SKM-1 (cell line): ENCODE data around the gene ETV3L.
"Not testable (repeated sequence)": the region's sequence is repeated elsewhere in the genome, so short reads cannot be mapped to it uniquely, and the experiment has no call there.

Source experiments
- DNase-seq: peaks from one replicate; lab custom pipeline; 2025; ENCODE audit not compliant: unreplicated experiment; lab: John Stamatoyannopoulos, UW

ETV3L gene

DNA sequence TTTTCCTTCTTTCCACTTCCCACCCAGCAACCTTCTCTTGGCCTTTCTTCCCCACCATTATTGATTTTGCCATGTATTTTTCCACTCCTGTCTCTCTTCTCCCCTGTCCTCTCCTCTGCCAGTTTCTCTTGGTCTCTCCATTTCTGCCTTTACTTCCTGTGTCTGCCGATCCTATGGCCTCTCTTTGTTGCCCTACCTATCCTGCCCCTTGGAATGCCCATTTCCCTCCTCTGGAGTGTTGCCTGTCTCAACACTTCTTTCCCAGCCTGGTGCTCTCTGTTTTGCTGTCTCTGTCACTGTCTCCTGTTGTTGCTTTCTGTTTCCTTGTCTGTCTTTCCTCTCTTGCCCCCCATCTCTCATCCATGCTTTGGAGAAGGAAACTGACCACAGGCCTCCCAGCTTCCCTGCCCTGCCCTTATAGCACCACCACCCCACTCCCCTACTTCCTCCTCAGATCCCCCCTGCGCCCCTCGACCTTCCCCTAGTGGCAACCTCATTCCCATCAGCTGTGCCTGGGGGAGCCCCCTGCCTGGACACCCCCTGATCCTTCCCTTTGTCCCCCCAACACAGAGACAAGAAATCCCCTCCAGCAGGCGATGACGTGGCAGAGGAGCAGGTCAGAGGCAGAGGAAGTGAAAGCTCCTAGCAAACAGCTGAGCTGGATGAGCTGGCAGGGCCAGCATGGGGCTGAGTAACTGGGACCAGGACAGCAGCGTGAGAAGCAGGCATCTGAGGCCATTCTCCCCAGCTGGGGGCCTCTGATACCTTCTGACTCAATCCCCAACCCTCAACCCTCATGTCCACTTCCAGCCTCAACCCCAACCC lies 6.6 kb upstream of the ETV3L start:
- DNase-seq: peak; percentile 55

DNA sequence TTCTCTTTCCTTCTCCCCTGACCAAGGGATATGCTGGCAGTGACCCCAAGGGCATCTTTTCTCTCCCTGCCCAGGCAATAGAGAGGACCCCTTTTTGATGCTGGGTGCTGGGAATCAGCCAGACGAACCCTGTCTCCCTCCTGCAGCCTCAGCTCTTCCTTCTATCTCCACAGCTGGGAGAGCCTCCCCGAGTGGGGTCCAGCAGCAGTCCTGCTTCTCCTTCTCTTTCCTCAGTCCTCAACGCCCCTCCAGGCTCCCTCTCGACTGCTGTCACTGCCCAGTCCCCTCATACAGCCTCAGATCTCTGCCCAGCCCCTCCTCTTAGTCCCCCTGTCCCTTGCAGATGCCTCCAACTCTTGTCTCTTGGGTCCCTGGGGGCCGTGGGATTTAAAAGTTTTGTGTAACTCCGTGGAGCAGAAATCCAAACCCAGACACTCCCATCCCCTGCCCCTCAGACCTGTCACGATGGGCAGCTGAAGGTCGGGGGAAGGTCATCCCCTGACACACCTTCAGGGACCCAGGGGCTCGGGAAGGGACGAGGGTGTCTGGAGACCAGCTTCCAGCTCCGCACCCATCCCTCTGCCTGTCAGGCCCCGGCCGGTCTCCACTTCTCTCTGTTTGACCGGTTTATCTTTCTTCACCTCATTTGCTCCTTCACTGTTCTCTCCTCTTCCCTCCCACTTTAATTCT lies 5.8 kb upstream of the ETV3L start:
- DNase-seq: no peak

DNA sequence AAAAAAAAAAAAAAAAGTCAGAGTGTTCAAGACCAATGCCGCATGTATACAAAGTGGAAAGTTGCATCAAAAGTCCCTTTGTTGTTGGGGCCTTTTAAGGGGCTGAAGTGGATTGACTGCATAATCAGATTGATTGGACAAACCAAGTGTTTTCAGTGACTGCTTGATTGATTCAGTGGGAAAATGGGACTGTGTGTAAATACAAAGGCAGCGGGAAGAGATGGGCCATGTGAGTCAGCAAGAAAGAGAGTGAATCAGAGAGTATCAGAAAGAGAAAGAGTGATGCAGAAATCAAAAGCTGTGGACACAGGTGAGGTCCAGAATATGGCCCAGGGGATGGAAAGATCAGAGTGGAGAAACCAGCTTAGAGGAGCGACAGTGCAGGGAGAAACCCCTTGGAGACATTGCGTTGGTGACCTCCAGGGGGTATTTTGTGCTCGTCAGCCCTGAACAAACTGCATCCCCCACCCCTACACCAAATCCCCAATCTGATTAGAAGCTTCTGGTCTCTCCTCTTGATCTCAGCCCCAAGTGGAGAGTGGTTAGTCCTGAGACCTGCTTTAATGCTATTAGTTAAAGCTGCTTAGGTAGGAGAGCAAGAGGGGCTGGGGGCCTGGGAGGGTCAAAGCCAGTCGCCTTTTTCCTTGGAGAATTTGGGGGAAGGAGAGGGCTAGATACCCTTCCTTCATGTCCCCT lies 5.1 kb upstream of the ETV3L start:
- DNase-seq: no peak

DNA sequence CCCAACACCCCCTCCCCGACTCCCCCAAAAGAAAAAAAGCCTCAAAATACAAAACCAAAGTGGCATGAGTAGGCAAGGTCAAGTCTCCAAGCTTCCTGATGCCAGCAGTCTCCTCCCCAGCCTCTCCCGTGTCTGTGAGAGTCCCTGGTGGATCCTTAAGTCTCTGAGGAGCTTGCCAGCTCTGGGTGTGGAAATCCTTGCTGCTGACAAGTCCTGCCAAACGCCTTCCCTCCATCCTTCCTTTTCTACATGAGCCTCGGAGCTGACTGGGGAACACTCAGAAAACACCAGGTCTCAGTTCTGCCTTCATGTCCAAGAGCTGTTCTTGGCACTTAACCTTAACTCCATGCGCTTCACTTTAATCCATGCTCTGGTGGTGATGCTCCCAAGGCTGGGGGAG lies 3.7 kb upstream of the ETV3L start:
- no peak for DNase-seq

DNA sequence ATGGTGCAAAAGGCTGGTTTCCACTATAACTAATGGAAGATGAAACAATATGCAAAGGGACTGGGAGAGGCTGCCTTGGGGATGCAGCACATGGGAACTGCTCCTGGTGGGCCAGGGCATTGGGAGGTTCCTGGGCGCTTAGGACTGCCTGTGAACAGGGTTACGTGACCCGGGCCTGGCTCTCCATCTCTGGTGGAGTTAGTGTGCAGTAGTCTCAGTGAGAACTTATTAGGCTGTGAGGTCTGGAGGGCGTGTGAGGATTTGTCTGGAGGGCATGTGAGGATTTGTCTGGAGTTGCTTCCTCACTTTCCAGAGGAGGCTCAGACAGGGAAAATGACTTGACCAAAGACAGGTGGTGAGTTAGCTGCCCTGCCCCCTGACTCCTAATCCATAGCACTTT lies 1.5 kb upstream of the ETV3L start:
- no peak for DNase-seq

DNA sequence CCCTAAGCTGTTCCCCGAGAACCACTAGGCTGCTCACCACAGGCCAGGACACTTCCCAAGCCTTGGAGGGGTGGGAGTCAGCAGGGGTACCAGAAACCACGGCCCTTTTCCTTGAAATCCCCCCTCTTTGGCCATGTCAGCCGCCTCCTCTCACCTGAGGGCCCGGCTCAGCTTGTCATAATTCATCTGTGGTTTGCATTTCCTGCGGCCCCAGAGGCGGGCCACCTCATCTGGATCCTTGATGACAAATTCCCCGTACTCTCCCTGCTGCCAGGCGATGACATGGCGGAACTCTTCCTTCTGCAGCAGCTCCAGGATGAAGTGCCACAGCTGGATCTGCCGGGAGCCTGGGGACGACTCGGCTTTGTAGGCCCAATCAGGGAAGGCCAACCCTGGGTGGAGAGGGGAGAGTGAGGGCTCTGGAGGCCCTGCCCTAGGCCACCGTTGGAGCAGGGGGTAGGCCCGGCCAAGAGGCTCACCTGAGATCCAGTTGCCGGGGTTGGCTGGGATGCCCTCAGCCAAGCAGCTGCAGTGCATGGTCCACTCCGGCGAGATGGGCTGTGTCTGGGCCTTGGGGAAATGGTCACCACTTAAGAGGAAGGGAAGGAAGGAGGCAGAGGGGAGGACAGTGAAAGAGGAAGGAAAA lies 498 bp downstream of the ETV3L start:
- DNase-seq: not testable (repeated sequence)

DNA sequence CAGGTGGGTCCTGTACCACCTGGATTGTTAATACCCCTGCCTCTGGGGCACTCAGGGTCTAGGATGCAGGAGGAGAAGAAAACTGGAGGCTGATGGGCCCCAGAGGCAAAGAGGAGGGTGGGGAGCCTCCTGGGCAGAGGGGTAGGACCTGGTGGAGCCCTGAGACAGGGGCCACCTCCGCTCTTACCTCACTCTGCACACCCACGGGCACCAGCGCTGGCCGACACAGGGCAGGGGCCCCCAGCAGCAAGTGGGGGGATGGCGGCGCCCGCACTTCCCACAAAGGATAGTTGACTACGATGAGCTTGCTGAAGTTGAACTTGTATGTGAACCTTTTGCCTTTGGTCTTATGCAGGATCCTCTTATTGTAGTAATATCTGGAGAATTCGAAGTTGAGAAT lies 1.1 kb downstream of the ETV3L start:
- no peak for DNase-seq

DNA sequence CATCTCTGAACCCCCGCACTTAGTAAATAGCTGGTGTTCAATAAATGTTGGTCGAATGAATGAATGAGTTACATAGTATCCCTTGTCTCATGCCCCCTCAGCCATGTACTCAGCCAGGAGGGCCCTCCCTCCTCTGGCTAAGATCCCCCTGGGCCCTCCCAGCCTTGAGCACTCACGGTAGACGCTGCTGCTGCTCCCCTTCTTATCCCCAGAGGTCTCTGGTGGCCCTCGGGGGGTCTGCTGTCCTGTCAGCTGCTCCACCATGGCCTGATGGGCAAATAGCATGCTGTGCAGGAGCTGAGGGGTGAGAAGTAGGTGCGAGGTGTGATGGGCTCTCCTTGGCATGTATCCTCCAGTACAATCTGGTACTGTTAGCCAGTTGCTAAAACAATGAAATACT lies 1.9 kb downstream of the ETV3L start:
- no peak for DNase-seq

DNA sequence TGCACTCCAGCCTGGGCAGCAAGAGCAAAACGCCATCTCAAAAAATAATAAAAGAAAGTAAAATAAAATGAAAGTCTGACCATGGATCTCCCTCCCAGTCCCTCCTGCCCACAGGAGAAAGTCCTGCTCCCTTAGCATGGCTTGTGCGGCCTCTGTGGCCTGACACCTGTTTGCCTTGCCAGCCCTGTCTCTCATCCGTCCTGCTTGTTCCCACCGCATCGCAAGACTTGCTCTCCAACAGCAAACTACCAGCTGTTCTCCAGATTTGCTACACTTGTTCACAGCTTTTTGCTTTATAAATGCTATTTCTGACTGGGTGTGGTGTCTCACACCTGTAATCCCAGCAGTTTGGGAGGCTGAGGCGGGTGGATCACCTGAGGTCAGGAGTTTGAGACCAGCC lies 2.7 kb downstream of the ETV3L start:
- DNase-seq: no peak

DNA sequence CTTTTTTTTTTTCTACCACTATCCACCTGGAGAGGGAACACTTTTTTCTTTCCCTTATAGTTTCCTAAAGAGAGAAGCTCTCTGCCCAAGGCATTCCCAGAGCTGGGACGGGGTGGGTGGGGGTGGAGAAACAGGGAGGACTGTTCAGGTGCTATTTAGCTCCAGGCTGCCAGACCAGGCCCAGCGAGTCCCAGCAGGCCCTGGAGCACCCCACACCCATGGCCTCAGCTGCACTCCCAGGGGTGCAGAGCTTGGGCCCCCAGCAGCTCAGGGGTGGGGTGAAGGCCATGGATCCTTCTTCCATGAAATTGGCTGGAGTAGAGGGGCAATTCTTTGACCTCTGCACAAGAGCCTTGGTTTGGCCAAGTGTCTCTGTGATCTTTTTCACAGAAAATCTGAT lies 4.1 kb downstream of the ETV3L start:
- DNase-seq: no peak

DNA sequence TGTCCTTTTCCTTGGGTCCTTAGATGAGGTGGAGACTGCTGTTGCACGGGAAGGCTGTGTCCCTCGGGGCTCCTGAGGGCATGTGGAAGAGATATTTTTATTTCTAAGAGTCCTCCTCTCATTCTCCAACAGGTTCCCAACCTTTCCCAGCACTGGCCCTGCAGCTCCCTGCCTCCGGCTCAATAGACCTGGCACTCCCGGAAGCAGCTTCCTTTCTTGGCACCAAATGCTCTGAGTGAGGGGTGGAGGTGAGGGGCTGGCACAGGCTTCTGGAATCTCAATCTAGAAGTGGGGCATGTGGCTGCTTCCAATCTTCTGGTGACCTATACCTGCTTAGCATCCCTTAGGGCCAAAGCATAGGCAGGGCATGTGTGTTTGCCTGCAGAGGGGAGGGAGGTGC lies 4.5 kb downstream of the ETV3L start:
- DNase-seq: no peak

DNA sequence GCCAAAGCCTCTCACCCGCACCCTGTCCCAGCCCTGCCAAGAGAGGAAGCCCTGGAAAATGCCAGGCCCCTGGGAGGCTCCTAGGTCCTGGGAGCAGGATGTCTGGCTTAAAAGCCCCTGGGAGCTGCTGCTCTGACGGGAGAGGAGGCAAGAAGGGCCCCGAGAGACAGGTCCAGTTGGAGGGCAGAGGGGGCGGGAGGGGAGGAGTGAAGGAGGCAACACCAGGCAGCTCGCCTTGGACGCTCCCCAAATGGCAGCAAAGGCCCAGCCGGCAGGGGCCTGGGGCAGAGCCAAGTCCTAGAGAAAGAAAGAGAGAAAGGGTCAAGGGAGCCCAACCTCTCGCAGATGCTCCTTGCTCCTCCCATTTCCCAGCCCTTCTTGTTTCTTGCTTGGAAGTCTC lies 6.8 kb downstream of the ETV3L start:
- no peak for DNase-seq

DNA sequence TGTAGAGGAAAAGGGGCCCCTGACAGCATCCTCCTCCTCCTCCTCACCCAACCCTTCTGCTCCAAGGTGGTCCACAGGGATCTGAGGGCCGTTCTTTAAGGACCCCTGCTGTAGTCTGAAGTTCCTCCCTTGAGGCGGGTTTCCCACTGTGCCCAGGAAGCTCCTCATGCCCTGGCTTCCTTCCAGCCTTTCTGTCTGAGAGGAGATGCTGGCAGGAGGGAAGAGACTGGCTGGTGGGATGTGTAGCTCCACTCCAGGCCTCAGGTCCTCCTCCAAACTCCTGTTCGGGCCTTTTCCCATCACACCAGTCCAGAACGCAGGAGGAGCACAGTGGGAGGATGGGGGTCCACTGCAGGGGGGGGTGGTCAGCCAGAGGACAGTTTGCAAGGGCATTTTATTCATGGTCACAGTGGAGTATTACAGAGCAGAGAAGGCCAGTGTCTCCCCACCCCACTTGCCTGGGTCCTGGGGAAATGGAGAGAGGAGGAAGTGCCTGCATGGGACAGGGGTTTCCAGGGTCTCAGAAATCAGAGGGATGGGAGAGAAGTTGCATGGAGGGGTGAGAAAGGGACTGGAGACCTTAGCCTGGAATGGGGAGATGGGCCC lies 7.8 kb downstream of the ETV3L start:
- DNase-seq: no peak

DNA sequence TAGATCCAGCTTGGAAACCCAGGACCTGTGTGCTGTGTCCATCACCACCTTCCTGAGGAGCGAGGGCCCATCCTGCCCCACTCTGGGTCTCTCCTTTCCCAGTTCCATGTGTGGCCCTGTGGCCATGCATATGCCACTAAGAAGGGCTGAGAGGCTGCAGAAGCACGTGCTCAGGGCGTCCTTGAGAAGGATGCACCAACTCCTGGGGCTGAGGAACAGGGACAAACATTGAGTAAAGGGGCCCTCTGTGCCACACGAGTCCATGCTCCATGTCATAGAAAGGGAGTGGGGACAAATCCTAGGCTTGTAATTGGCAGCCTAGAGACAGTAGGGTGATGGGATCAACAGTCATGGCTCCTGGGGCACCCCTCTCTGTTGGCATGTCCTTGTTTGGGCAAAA lies 8.4 kb downstream of the ETV3L start:
- no peak for DNase-seq

DNA sequence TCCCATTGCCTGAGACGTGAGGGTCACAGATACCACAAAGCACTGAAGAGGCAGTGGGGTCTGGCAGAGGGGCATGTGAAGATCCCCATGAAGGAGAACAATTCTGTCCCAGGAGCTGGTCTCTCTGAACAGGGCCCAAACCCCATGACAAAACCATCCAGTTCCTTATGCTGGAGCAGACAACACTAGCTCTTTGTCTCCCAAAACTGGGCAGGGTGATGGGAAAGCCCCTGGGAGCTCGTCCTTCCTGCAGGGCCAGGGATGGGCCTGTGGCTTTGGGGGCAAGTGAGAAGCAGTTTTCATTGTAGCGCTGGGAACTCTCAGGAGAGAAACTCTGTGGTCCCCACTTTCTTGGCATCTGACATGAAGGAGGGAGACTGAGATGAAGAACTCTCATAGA lies 8.8 kb downstream of the ETV3L start:
- no peak for DNase-seq

DNA sequence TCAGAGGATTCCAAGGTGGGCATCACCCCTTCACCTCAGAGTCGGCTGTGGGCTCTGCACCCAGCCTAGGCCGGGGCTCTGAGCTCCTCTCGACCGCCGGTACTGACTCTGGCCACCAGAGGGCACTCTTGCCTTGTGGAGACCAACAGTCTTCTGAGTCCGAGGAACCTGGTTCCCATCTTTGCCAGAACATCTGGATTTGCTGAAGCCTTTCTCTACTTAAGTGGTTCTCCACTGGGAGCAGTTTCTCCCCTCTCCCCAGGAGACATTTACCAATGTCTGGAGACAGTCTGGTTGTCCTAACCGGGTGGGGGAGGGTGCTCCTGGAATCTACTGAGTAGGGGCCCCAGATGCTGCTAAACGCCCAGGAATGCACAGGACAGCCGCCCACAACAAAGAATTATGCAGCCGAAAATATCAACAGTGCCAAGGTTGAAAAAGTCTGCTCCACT lies 9.4 kb downstream of the ETV3L start:
- peak; percentile 70 for DNase-seq

DNA sequence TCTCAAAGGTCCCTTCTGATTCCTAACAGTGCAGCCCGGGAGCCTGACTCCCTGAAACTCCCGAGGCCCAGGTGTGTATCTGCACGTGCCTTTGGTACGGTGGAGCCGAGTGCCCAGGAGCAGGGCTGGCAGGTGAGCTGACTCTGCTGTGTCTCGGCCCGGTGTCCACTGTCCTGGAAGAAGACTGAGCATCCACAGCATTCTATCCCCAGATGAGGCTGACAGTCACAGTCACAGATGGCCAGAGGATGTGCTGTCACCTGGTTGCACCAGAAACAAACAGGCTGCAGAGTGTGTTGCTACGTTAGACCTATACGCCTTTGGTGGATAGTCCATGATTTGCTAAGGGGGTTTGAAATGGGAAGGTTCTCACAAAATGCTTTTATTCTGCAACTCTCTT lies 9.8 kb downstream of the ETV3L start:
- no peak for DNase-seq

DNA sequence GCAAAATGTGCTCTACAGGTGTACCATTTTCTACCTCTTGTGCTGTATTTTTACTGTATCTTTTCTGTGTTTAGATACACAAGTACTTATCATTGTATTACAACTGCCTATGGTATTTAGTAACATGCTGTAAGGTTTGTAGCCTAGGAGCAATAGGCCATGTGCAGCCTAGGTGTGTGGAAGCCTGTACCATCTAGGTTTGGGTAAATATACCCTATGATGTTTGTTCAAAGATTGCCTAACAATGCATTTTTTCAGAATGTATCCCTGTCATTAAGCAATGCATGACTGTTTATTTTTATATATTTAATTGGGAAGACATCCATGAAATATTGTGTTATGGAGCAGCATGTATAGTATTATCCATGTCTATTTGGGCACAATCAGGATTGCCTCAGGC lies 11.0 kb downstream of the ETV3L start:
- DNase-seq: no peak

DNA sequence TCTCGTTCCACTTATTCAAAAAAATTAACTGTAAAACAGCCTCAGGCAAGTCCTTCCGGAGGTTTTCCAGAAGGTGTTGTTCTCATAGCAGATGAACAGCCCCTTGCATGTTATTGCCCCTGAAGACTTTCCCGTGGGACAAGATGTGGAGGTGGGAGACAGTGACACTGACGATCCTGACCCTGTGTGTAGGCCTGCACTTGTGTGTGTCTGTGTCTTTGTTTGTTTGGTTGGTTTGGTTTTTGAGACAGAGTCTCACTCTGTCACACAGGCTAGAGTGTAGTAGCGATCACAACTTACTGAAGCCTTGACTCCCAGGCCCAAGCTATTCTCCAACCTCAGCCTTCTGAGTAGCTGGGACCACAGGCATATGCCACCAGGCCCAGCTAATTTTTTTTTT lies 12.6 kb downstream of the ETV3L start:
- DNase-seq: no peak

DNA sequence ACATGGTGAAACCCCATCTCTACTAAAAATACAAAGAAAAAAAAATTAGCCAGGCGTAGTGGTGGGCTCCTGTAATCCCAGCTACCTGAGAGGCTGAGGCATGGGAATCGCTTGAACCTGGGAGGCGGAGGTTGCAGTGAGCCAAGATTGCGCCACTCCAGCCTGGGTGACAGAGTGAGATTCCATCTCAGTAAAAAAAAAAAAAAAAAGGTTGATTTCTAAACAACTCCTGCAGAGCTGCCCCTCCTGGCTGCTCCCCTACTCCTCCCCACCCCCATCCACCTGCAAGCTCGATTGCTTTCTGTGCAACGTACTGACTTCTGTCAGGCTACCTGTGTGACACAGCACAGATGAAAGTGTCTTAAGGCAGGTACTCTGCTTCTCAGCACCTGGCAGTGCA lies 13.3 kb downstream of the ETV3L start:
- no peak for DNase-seq

DNA sequence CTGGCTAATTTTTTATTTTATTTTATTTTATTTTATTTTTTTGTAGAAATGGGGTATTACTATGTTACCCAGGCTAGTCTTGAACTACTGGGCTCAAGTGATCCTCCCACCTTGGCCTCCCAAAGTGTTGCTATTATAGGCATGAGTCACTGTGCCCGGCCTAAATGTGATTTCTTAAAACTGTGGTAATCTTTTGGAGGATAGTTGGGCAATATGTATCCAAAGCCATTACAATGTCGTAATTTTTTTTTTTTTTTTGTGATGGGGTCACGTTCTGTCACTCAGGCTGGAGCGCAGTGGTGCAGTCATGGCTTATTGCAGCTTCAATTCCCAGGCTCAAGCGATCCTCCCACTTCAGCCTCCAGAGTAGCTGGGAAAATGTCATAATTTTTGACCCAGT lies 14.2 kb downstream of the ETV3L start:
- DNase-seq: peak; percentile 50
